Measurements from ENCODE around the gene PIGU. TPM values are rescaled to one million over a fixed set of nuclear protein-coding genes. Genes with fewer than 3 reads are reported as not detected.

The PIGU gene
- total and polyA plus RNA-seq, 9 of the 15 experiments (the other 6 are each of a cell fraction or from before 2014, with no cell fraction given), result 6.5 to 100 (median 28.1) TPM

GRCh38 chr20:34534391-34535165, 142.3 kb downstream of the PIGU start (continued):
- no peak for TF ChIP-seq CXXC5 (CRISPR knock-in tag; IDR thresholded peaks at IDR 0.05)
- no peak for TF ChIP-seq ZC3H8 (IDR thresholded peaks at IDR 0.05)
- no peak for TF ChIP-seq NCOA1 (IDR thresholded peaks at IDR 0.05; ENCODE audit: low read depth)
- TF ChIP-seq EZH2 (IDR thresholded peaks at IDR 0.05; ENCODE audit: borderline replicate concordance, low read depth, low read length), result no peak
- TF ChIP-seq ZNF311 (CRISPR knock-in tag; IDR thresholded peaks at IDR 0.05), result no peak
- TF ChIP-seq ZBED1 (IDR thresholded peaks at IDR 0.05), result no peak
- TF ChIP-seq MTA1 (IDR thresholded peaks at IDR 0.05; ENCODE audit: borderline replicate concordance), result no peak
- TF ChIP-seq MIER1 (IDR thresholded peaks at IDR 0.05; ENCODE audit: low read depth), result no peak
- TF ChIP-seq UBTF (IDR thresholded peaks at IDR 0.05; ENCODE audit: borderline replicate concordance in 1 of 2, low read depth in 2 of 2, low read length in 2 of 2), result no peak
- TF ChIP-seq FOSL1 (tag; conservative IDR thresholded peaks at IDR 0.05), result no peak
- no peak for TF ChIP-seq NONO (IDR thresholded peaks at IDR 0.05; ENCODE audit: low read depth in 2 of 2, low read length in 1 of 2)
- TF ChIP-seq ZNF165 (CRISPR knock-in tag; IDR thresholded peaks at IDR 0.05; ENCODE audit: borderline replicate concordance), result no peak
- no peak for TF ChIP-seq TARDBP (IDR thresholded peaks at IDR 0.05)

All from K562 (cell line).